Measurements from ENCODE around the gene VASH2.

DNA sequence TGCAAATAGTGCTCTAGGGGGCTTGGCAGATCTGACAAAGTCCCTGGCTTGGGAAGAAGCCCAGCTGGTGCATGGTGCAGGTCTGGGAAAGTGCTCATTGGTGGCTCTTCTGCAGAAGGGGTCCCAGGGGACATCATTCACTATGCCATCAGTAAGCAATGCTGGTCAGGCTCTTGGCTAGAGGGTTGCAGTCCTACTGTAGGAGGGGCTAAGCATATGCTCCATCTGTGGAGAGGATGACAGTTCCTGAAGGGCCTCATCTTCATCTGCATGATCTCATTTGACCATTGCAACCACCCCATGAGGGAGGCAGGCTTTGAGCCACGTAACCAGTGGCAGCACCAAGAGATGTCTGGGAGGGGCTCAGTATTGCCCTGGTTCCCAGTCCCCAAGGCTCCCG, 31.5 kb upstream of the VASH2 start:
- TF ChIP-seq POLR2A (IDR thresholded peaks at IDR 0.05) (no peak), CTCF (IDR thresholded peaks at IDR 0.05) (no peak)

All from adrenal gland (tissue), 5 donors.